ENCODE data around the gene UPF1.

- TF ChIP-seq TOE1 (CRISPR knock-in tag; IDR thresholded peaks at IDR 0.05), result no peak
- TF ChIP-seq POLR2A (IDR thresholded peaks at IDR 0.05; ENCODE audit: insufficient read depth in 1 of 2, low read depth in 2 of 2, low read length in 2 of 2), result no peak
- TF ChIP-seq ZNF674 (CRISPR knock-in tag; IDR thresholded peaks at IDR 0.05; ENCODE audit: low read depth), result no peak
- TF ChIP-seq ZFP37 (CRISPR knock-in tag; IDR thresholded peaks at IDR 0.05; ENCODE audit: borderline replicate concordance), result no peak
- TF ChIP-seq GTF2F1 (IDR thresholded peaks at IDR 0.05; ENCODE audit: low read length), result no peak
Observed at GRCh38 chr19:18794692-18795091, 37.1 kb upstream of the UPF1 start.

Data from HepG2 (cell line).